ENCODE data around the gene OVCH1. TPM values are rescaled to one million over a fixed set of nuclear protein-coding genes. Genes with fewer than 3 reads are reported as not detected.

The OVCH1 gene
- total RNA-seq, 1 donor from 2014 or later: not detected

- TF ChIP-seq CTCF (IDR thresholded peaks at IDR 0.05; ENCODE audit: unreplicated experiment): no peak
- H3K9me3 Mint-ChIP-seq: no peaks in the 10 kb centered on the region
- H3K4me3 Mint-ChIP-seq: no peak overlapping the region
- no peak for DNase-seq (ENCODE audit: low spot score in 2 of 2, unreplicated experiment in 2 of 2)
- H3K27me3 Mint-ChIP-seq (ENCODE audit: low read depth): peaks cover 34% of the 10 kb centered on the region
- H3K36me3 Mint-ChIP-seq: no peaks in the 10 kb centered on the region
- H3K4me1 Mint-ChIP-seq: peaks cover 7% of the 10 kb centered on the region
- no peak overlapping the region for H3K27ac Mint-ChIP-seq
Measured at GRCh38 chr12:29543036-29543435, 45.5 kb upstream of the OVCH1 start.

GRCh38 chr12:29537298-29537697 lies 39.8 kb upstream of the OVCH1 start:
- no peaks in the 10 kb centered on the region for H3K9me3 Mint-ChIP-seq
- no peak for DNase-seq (ENCODE audit: low spot score in 2 of 2, unreplicated experiment in 2 of 2)

GRCh38 chr12:29534935-29535334 lies 37.4 kb upstream of the OVCH1 start:
- no peaks in the 10 kb centered on the region for H3K4me1 Mint-ChIP-seq
- no peak overlapping the region for H3K27ac Mint-ChIP-seq
- no peak for TF ChIP-seq CTCF (IDR thresholded peaks at IDR 0.05; ENCODE audit: unreplicated experiment)
- H3K4me3 Mint-ChIP-seq: no peak overlapping the region
- H3K27me3 Mint-ChIP-seq (ENCODE audit: low read depth): peaks cover 14% of the 10 kb centered on the region
- peaks cover 4% of the 10 kb centered on the region for H3K9me3 Mint-ChIP-seq
- no peak for DNase-seq (ENCODE audit: low spot score in 2 of 2, unreplicated experiment in 2 of 2)
- H3K36me3 Mint-ChIP-seq: no peaks in the 10 kb centered on the region

More at GRCh38 chr12:29537298-29537697, 39.8 kb upstream of the OVCH1 start:
- H3K27ac Mint-ChIP-seq: no peak overlapping the region
- no peak for TF ChIP-seq CTCF (IDR thresholded peaks at IDR 0.05; ENCODE audit: unreplicated experiment)
- H3K36me3 Mint-ChIP-seq: no peaks in the 10 kb centered on the region
- H3K27me3 Mint-ChIP-seq (ENCODE audit: low read depth): peaks cover 18% of the 10 kb centered on the region
- no peaks in the 10 kb centered on the region for H3K4me1 Mint-ChIP-seq
- no peak overlapping the region for H3K4me3 Mint-ChIP-seq

- H3K27me3 Mint-ChIP-seq (ENCODE audit: low read depth): peaks cover 8% of the 10 kb centered on the region
- no peaks in the 10 kb centered on the region for H3K36me3 Mint-ChIP-seq
- no peak overlapping the region for H3K4me3 Mint-ChIP-seq
- H3K4me1 Mint-ChIP-seq: no peaks in the 10 kb centered on the region
- no peak overlapping the region for H3K27ac Mint-ChIP-seq
- H3K9me3 Mint-ChIP-seq: peaks cover 4% of the 10 kb centered on the region
- DNase-seq (ENCODE audit: low spot score in 2 of 2, unreplicated experiment in 2 of 2): no peak
- no peak for TF ChIP-seq CTCF (IDR thresholded peaks at IDR 0.05; ENCODE audit: unreplicated experiment)
Measured at GRCh38 chr12:29533815-29534489, 36.5 kb upstream of the OVCH1 start.

GRCh38 chr12:29531471-29531870 lies 34.0 kb upstream of the OVCH1 start:
- no peak for DNase-seq (ENCODE audit: low spot score in 2 of 2, unreplicated experiment in 2 of 2)
- Mint-ChIP-seq H3K27ac (no peak overlapping the region), H3K36me3 (no peaks in the 10 kb centered on the region), H3K9me3 (peaks cover 4% of the 10 kb centered on the region), H3K4me1 (no peaks in the 10 kb centered on the region), H3K27me3 (ENCODE audit: low read depth) (peaks cover 8% of the 10 kb centered on the region), H3K4me3 (no peak overlapping the region)
- TF ChIP-seq CTCF (IDR thresholded peaks at IDR 0.05; ENCODE audit: unreplicated experiment): no peak
